ENCODE results near the gene C17orf58.
"Not testable (repeated sequence)": the region's sequence is repeated elsewhere in the genome, so short reads cannot be mapped to it uniquely, and the experiment has no call there.

- not testable (repeated sequence) for TF ChIP-seq CTCF, POLR2A (IDR thresholded peaks at IDR 0.05)
These were observed 15.4 kb downstream of the C17orf58 start for GRCh38 chr17:67980883-67981282.

Data from uterus (tissue), 2 donors.